ENCODE measurements around the gene VPS13D. TPM values are rescaled to one million over a fixed set of nuclear protein-coding genes. Genes with fewer than 3 reads are reported as not detected.

The VPS13D gene
- total RNA-seq, 1 donor from 2014 or later = 45.9 TPM

- DNase-seq = no peak
Measured at GRCh38 chr1:12406211-12407021, 176.6 kb downstream of the VPS13D start.

GRCh38 chr1:12407050-12407961, 177.5 kb downstream of the VPS13D start:
- peak; percentile 82 for DNase-seq

- DNase-seq = no peak
Measured at GRCh38 chr1:12407962-12408454, 178.2 kb downstream of the VPS13D start.

GRCh38 chr1:12408662-12409061, 178.8 kb downstream of the VPS13D start:
- no peak for DNase-seq

- no peak for DNase-seq
Measured at GRCh38 chr1:12409681-12410080, 179.9 kb downstream of the VPS13D start.

- no peak for DNase-seq
Measured at GRCh38 chr1:12410351-12410750, 180.5 kb downstream of the VPS13D start.

GRCh38 chr1:12411098-12411497, 181.3 kb downstream of the VPS13D start:
- DNase-seq = no peak

- no peak for DNase-seq
Measured at GRCh38 chr1:12411747-12412146, 181.9 kb downstream of the VPS13D start.

GRCh38 chr1:12412439-12412838, 182.6 kb downstream of the VPS13D start:
- no peak for DNase-seq

- DNase-seq = no peak
Measured at GRCh38 chr1:12413664-12414410, 184.0 kb downstream of the VPS13D start.

- DNase-seq = no peak
Measured at GRCh38 chr1:12414444-12415018, 184.7 kb downstream of the VPS13D start.

GRCh38 chr1:12415038-12415466, 185.2 kb downstream of the VPS13D start:
- DNase-seq = peak; percentile 36

- no peak for DNase-seq
Measured at GRCh38 chr1:12416101-12416500, 186.3 kb downstream of the VPS13D start.

GRCh38 chr1:12416744-12417143, 186.9 kb downstream of the VPS13D start:
- DNase-seq = no peak

GRCh38 chr1:12417389-12417788, 187.6 kb downstream of the VPS13D start:
- DNase-seq = no peak

GRCh38 chr1:12420171-12420570, 190.3 kb downstream of the VPS13D start:
- DNase-seq = no peak

GRCh38 chr1:12422488-12422887, 192.7 kb downstream of the VPS13D start:
- DNase-seq = no peak

- DNase-seq = peak; percentile 56
Measured at GRCh38 chr1:12424087-12424529, 194.3 kb downstream of the VPS13D start.

GRCh38 chr1:12424793-12425192, 195.0 kb downstream of the VPS13D start:
- no peak for DNase-seq

GRCh38 chr1:12426030-12426429, 196.2 kb downstream of the VPS13D start:
- no peak for DNase-seq

- DNase-seq = no peak
Measured at GRCh38 chr1:12428334-12428733, 198.5 kb downstream of the VPS13D start.

- no peak for DNase-seq
Measured at GRCh38 chr1:12430525-12430924, 200.7 kb downstream of the VPS13D start.

Data from dermis blood vessel endothelial cell (primary cell).